HG03159 (cell line): ENCODE results near the gene NACC1.

ENCODE experiments used
- ATAC-seq: cut with Tn5 transposase; IDR thresholded peaks from one replicate; pipeline ENCODE4 v1.9.1; 2021; ENCODE audit warnings: mild to moderate bottlenecking, moderate library complexity; ENCODE audit not compliant: unreplicated experiment

The NACC1 gene

GRCh38 chr19:13087795-13088537, 30.1 kb upstream of the NACC1 start:
- ATAC-seq, result no peak

GRCh38 chr19:13089139-13089856, 28.8 kb upstream of the NACC1 start:
- ATAC-seq, result no peak

- no peak for ATAC-seq
Measured at GRCh38 chr19:13089857-13090507, 28.1 kb upstream of the NACC1 start.

- no peak for ATAC-seq
Measured at GRCh38 chr19:13090511-13091231, 27.4 kb upstream of the NACC1 start.

- no peak for ATAC-seq
Measured at GRCh38 chr19:13091400-13092157, 26.5 kb upstream of the NACC1 start.

- ATAC-seq, result no peak
Measured at GRCh38 chr19:13092158-13092543, 25.9 kb upstream of the NACC1 start.

GRCh38 chr19:13092606-13093235, 25.3 kb upstream of the NACC1 start:
- ATAC-seq, result no peak

- no peak for ATAC-seq
Measured at GRCh38 chr19:13093407-13094105, 24.5 kb upstream of the NACC1 start.

GRCh38 chr19:13094106-13094504, 24.0 kb upstream of the NACC1 start:
- no peak for ATAC-seq

GRCh38 chr19:13094771-13095392, 23.2 kb upstream of the NACC1 start:
- no peak for ATAC-seq

GRCh38 chr19:13095393-13095784, 22.7 kb upstream of the NACC1 start:
- ATAC-seq, result no peak

GRCh38 chr19:13095934-13096927, 21.8 kb upstream of the NACC1 start:
- ATAC-seq, result no peak

- no peak for ATAC-seq
Measured at GRCh38 chr19:13097033-13097462, 21.0 kb upstream of the NACC1 start.

GRCh38 chr19:13097463-13098258, 20.4 kb upstream of the NACC1 start:
- ATAC-seq, result no peak

- ATAC-seq, result no peak
Measured at GRCh38 chr19:13098277-13099072, 19.6 kb upstream of the NACC1 start.
